Mesothelial cell of epicardium (in vitro differentiated cells): ENCODE results near the gene AMBRA1. TPM values are rescaled to one million over a fixed set of nuclear protein-coding genes. Genes with fewer than 3 reads are reported as not detected.

Experiments used
- DNase-seq, 2 experiments: peaks; one replicate each; pipeline ENCODE4 v3.0.0; 2021; ENCODE audit warnings: low spot score in 2 of 2; ENCODE audit not compliant: unreplicated experiment in 2 of 2
- H3K27ac Mint-ChIP-seq: 2 replicates; pipeline ENCODE4 v1.8.0; 2021; ENCODE audit warnings: mixed read lengths
- H3K27me3 Mint-ChIP-seq: 2 replicates; pipeline ENCODE4 v1.8.0; 2021; ENCODE audit warnings: low read depth, mixed read lengths
- H3K36me3 Mint-ChIP-seq: 2 replicates; pipeline ENCODE4 v1.8.0; 2021; ENCODE audit warnings: mixed read lengths
- H3K4me1 Mint-ChIP-seq: 2 replicates; pipeline ENCODE4 v1.8.0; 2021; ENCODE audit warnings: mixed read lengths
- H3K4me3 Mint-ChIP-seq: 2 replicates; pipeline ENCODE4 v1.8.0; 2021; ENCODE audit warnings: mild to moderate bottlenecking, moderate library complexity, mixed read lengths
- H3K9me3 Mint-ChIP-seq: 2 replicates; pipeline ENCODE4 v1.8.0; 2021; ENCODE audit warnings: mixed read lengths
- CTCF ChIP-seq: fragments of 200-600 bp; sonication (generic); IDR thresholded peaks from one replicate; pipeline ENCODE4 v1.5.0; 2021; ENCODE audit warnings: antibody characterized with exemption; ENCODE audit not compliant: unreplicated experiment
- total RNA-seq: library from RNA; stranded (reverse); gene quantifications from 3 replicates; pipeline ENCODE4 v1.2.1, GENCODE V29; 2021

AMBRA1 gene
- total RNA-seq, 1 donor from 2014 or later, result 48.4 TPM

- H3K27me3 Mint-ChIP-seq, result no peaks in the 10 kb centered on the region
- no peak for DNase-seq
- no peak overlapping the region for H3K27ac Mint-ChIP-seq
- peaks cover 3% of the 10 kb centered on the region for H3K4me1 Mint-ChIP-seq
- H3K36me3 Mint-ChIP-seq, result peaks cover 1% of the 10 kb centered on the region
- H3K9me3 Mint-ChIP-seq, result no peaks in the 10 kb centered on the region
- no peak for TF ChIP-seq CTCF
- H3K4me3 Mint-ChIP-seq, result no peak overlapping the region
These were observed 171.2 kb downstream of the AMBRA1 start for GRCh38 chr11:46422588-46422987.

- Mint-ChIP-seq H3K4me3 (no peak overlapping the region), H3K27ac (no peak overlapping the region), H3K36me3 (peaks cover 7% of the 10 kb centered on the region), H3K4me1 (peaks cover 3% of the 10 kb centered on the region), H3K9me3 (no peaks in the 10 kb centered on the region), H3K27me3 (no peaks in the 10 kb centered on the region)
- no peak for DNase-seq
- TF ChIP-seq CTCF, result no peak
These were observed 172.5 kb downstream of the AMBRA1 start for GRCh38 chr11:46421257-46421880.

GRCh38 chr11:46420513-46420912 lies 173.3 kb downstream of the AMBRA1 start:
- Mint-ChIP-seq H3K36me3 (peaks cover 12% of the 10 kb centered on the region), H3K27ac (no peak overlapping the region), H3K9me3 (no peaks in the 10 kb centered on the region), H3K27me3 (no peaks in the 10 kb centered on the region), H3K4me3 (no peak overlapping the region), H3K4me1 (peaks cover 3% of the 10 kb centered on the region)
- DNase-seq, result no peak
- no peak for TF ChIP-seq CTCF

- Mint-ChIP-seq H3K27me3 (no peaks in the 10 kb centered on the region), H3K27ac (no peak overlapping the region), H3K4me1 (peaks cover 3% of the 10 kb centered on the region), H3K36me3 (peaks cover 25% of the 10 kb centered on the region), H3K4me3 (no peak overlapping the region), H3K9me3 (no peaks in the 10 kb centered on the region)
- TF ChIP-seq CTCF, result no peak
- DNase-seq, result no peak
These were observed 175.1 kb downstream of the AMBRA1 start for GRCh38 chr11:46418751-46419150.

- TF ChIP-seq CTCF, result no peak
- H3K27me3 Mint-ChIP-seq, result no peaks in the 10 kb centered on the region
- no peaks in the 10 kb centered on the region for H3K9me3 Mint-ChIP-seq
- DNase-seq, result no peak
- H3K4me3 Mint-ChIP-seq, result no peak overlapping the region
- H3K4me1 Mint-ChIP-seq, result peaks cover 2% of the 10 kb centered on the region
- H3K27ac Mint-ChIP-seq, result peak overlapping the region; percentile 30
- peaks cover 26% of the 10 kb centered on the region for H3K36me3 Mint-ChIP-seq
These were observed 176.1 kb downstream of the AMBRA1 start for GRCh38 chr11:46417711-46418110.

GRCh38 chr11:46414879-46415278 lies 178.9 kb downstream of the AMBRA1 start:
- Mint-ChIP-seq H3K9me3 (no peaks in the 10 kb centered on the region), H3K4me1 (no peaks in the 10 kb centered on the region), H3K27me3 (no peaks in the 10 kb centered on the region), H3K4me3 (no peak overlapping the region), H3K36me3 (peaks cover 31% of the 10 kb centered on the region), H3K27ac (no peak overlapping the region)
- TF ChIP-seq CTCF, result no peak
- DNase-seq, result no peak
